GM12872 (cell line): ENCODE measurements around the gene UBTF.

Experiments used
- CTCF ChIP-seq: IDR thresholded peaks from 3 replicates; pipeline ENCODE4 v1.5.1; 2011; ENCODE audit warnings: low read depth, mild to moderate bottlenecking, low read length, moderate library complexity; ENCODE audit not compliant: insufficient read depth

UBTF gene

GRCh38 chr17:44253006-44253405, 33.5 kb upstream of the UBTF start:
- no peak for TF ChIP-seq CTCF

GRCh38 chr17:44251062-44251461, 31.6 kb upstream of the UBTF start:
- TF ChIP-seq CTCF: no peak

GRCh38 chr17:44249501-44250246, 30.2 kb upstream of the UBTF start:
- no peak for TF ChIP-seq CTCF

DNA sequence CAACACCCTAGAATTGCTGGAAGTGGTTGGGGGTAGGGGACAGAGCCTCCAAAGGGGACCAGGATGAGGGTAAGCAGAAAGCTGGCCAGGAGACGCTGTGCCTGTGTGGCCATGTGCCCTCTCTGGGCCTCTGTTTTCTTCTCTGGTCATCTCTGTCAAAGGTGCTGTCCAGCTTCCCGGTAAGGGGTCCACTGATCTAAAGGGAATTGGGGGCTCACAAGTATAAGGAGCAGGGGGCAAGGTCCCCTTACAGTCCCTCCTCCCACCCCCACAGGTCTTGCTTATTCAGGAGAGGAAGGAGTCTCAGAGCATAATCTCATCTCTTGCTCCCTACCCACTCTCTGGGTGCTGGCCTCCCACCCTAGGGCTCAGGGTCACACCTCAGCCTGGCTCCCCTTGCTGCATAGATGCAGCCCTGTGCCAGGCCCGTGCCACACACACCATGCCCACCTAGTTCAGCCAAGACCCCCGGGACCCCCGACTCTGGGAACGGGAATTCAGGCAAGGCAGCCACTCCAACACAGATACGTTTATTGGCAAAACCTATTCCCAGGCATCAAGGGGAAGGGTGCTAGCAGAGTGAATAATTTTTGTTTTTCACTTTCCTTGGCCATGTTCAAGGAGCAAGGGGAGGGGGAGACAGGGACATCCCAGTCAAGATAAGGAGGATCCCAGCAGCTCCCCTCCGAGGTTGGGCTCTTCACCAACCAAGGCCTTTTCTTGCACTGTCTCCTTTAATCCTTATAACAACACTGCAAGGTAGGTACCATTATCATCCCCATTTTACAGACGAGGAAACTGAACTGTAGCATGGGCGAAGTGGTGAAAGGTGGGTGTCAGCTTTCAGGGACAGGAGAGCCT, 28.6 kb upstream of the UBTF start:
- TF ChIP-seq CTCF: no peak

- TF ChIP-seq CTCF: no peak
These were observed 28.0 kb upstream of the UBTF start for GRCh38 chr17:44247440-44247841.

- TF ChIP-seq CTCF: no peak
These were observed 21.7 kb upstream of the UBTF start for GRCh38 chr17:44241106-44241624.

DNA sequence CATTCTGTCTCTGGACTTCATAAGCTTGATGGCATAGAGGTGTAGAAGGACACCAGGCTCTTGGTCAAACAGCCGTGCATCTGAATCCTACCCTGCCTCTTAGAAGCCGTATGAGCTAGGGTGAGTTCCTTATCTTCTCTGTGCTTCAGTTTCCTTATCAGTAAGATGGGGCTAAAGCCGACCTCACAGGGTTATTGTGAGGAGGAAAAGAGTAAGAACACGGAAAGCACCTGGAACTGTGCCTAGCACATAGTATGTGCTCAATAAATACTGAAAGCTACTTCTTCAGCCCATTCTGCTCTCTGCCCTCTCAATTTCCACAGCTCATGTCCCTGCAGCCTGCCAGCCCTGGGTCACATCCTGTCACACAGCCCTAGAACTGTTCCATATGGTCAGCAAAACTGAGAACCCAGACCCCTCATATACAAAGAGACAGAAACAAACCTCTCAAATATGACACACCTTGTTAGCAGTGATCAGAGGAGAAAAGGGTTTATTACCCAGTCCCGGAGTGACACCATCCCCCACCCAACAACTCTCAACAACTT, 17.0 kb upstream of the UBTF start:
- no peak for TF ChIP-seq CTCF
